HEK293T (cell line): Measurements from ENCODE around the gene APOBEC3H.

Experiments
- CTCF ChIA-PET: fragments of 350-600 bp; formaldehyde crosslinking; extraction: SDS; loops from one replicate; lab custom pipeline; 2021; ENCODE audit warnings: antibody characterized with exemption, inconsistent platforms; lab: Yijun Ruan, JAX
- POLR2A ChIA-PET: fragments of 350-600 bp; formaldehyde crosslinking; extraction: SDS; loops from one replicate; lab custom pipeline; 2020; ENCODE audit warnings: antibody characterized with exemption, inconsistent platforms; lab: Yijun Ruan, JAX
- DNase-seq: peaks from one replicate; pipeline ENCODE4 v3.0.0; 2012; ENCODE audit warnings: mixed read lengths; ENCODE audit errors: extremely low spot score
- ARNT ChIP-seq: fragments of 450-650 bp; IDR thresholded peaks from 2 replicates; pipeline ENCODE4 v1.6.1; 2017; ENCODE audit warnings: mild to moderate bottlenecking
- BHLHE40 ChIP-seq: fragments of 450-650 bp; IDR thresholded peaks from 2 replicates; pipeline ENCODE4 v1.6.1; 2016; ENCODE audit warnings: mild to moderate bottlenecking, moderate library complexity, borderline replicate concordance
- CTBP1 ChIP-seq: fragments of 450-650 bp; IDR thresholded peaks from 2 replicates; pipeline ENCODE4 v1.6.1; 2016; ENCODE audit warnings: borderline replicate concordance
- ELF4 ChIP-seq: fragments of 450-650 bp; IDR thresholded peaks from 2 replicates; pipeline ENCODE4 v1.6.1; 2017; ENCODE audit warnings: antibody characterized with exemption
- FOXA1 ChIP-seq: fragments of 450-650 bp; IDR thresholded peaks from 2 replicates; pipeline ENCODE4 v1.6.1; 2016; ENCODE audit warnings: mild to moderate bottlenecking
- FOXK2 ChIP-seq: fragments of 450-650 bp; IDR thresholded peaks from 2 replicates; pipeline ENCODE4 v1.6.1; 2016; ENCODE audit warnings: mild to moderate bottlenecking
- FOXM1 ChIP-seq: fragments of 450-650 bp; IDR thresholded peaks from 2 replicates; pipeline ENCODE4 v1.6.1; 2017; ENCODE audit warnings: mild to moderate bottlenecking, borderline replicate concordance
- HDGF ChIP-seq: fragments of 450-650 bp; IDR thresholded peaks from 2 replicates; pipeline ENCODE4 v1.6.1; 2017; ENCODE audit warnings: antibody characterized with exemption, borderline replicate concordance
- L3MBTL2 ChIP-seq: fragments of 450-650 bp; conservative IDR thresholded peaks from 2 replicates; pipeline ENCODE4 v1.6.1; 2016; ENCODE audit warnings: mild to moderate bottlenecking
- LEF1 ChIP-seq: fragments of 450-650 bp; IDR thresholded peaks from 2 replicates; pipeline ENCODE4 v1.6.1; 2017; ENCODE audit warnings: mild to moderate bottlenecking, borderline replicate concordance
- NFRKB ChIP-seq: fragments of 450-650 bp; IDR thresholded peaks from 2 replicates; pipeline ENCODE4 v1.6.1; 2016; ENCODE audit warnings: mild to moderate bottlenecking, moderate library complexity
- PKNOX1 ChIP-seq: fragments of 450-650 bp; IDR thresholded peaks from 2 replicates; pipeline ENCODE4 v1.6.1; 2016
- SP1 ChIP-seq: fragments of 450-650 bp; IDR thresholded peaks from 2 replicates; pipeline ENCODE4 v1.6.1; 2017
- SUZ12 ChIP-seq: fragments of 450-650 bp; IDR thresholded peaks from 2 replicates; pipeline ENCODE4 v1.6.1; 2016; ENCODE audit warnings: mild to moderate bottlenecking
- TARDBP ChIP-seq: fragments of 450-650 bp; IDR thresholded peaks from 2 replicates; pipeline ENCODE4 v1.6.1; 2016
- ZNF384 ChIP-seq: fragments of 450-650 bp; IDR thresholded peaks from 2 replicates; pipeline ENCODE4 v1.6.1; 2016

The APOBEC3H gene

GRCh38 chr22:39132871-39133524 lies 36.0 kb downstream of the APOBEC3H start:
- no peak for DNase-seq
- ChIA-PET POLR2A (no interaction called here), CTCF (no interaction called here)
- no peak for TF ChIP-seq ELF4

- ChIA-PET POLR2A (interaction anchor here (1.5 to 2.4 kb wide), 2 partner anchors 10 to 185 kb away, joined by 3 to 15 read pairs; partner anchors contain the start of gene RPL3), CTCF (no interaction called here)
- no peak for TF ChIP-seq ELF4
- DNase-seq: no peak
Measured at GRCh38 chr22:39133871-39134270, 36.8 kb downstream of the APOBEC3H start.

GRCh38 chr22:39134366-39135091 lies 37.5 kb downstream of the APOBEC3H start:
- POLR2A ChIA-PET: interaction anchor here (1.0 to 2.4 kb wide), 5 partner anchors 8 to 185 kb away, joined by 3 to 15 read pairs (median 6); partner anchors contain the start of genes CBX7 and RPL3
- CTCF ChIA-PET: interaction anchor here (0.5 to 1.3 kb wide), 4 partner anchors 15 to 178 kb away, joined by 3 to 12 read pairs (median 4); no protein-coding TSS in a partner anchor
- no peak for TF ChIP-seq CTBP1
- no peak for TF ChIP-seq FOXM1
- no peak for TF ChIP-seq ARNT
- TF ChIP-seq TARDBP: no peak
- TF ChIP-seq SP1: no peak
- no peak for TF ChIP-seq PKNOX1
- no peak for TF ChIP-seq HDGF
- TF ChIP-seq FOXA1: no peak
- no peak for TF ChIP-seq L3MBTL2
- no peak for TF ChIP-seq LEF1
- TF ChIP-seq ZNF384: no peak
- TF ChIP-seq BHLHE40: no peak
- TF ChIP-seq NFRKB: no peak
- DNase-seq: no peak

- peak; percentile 70 for DNase-seq
- POLR2A ChIA-PET: interaction anchor here (1.0 to 2.4 kb wide), 5 partner anchors 9 to 184 kb away, joined by 3 to 15 read pairs (median 6); partner anchors contain the start of genes CBX7 and RPL3
Measured at GRCh38 chr22:39135092-39135896, 38.2 kb downstream of the APOBEC3H start.

GRCh38 chr22:39136317-39136716 lies 39.3 kb downstream of the APOBEC3H start:
- TF ChIP-seq ARNT (no peak), CTBP1 (no peak), SUZ12 (no peak), TARDBP (no peak), LEF1 (no peak), FOXM1 (no peak), NFRKB (no peak), ZNF384 (no peak), BHLHE40 (no peak), PKNOX1 (no peak), ELF4 (no peak), FOXK2 (no peak), SP1 (no peak), FOXA1 (no peak)
- DNase-seq: no peak
- ChIA-PET POLR2A (interaction anchor here (2.3 kb wide), 1 partner anchor 12 kb away, joined by 6 read pairs; no protein-coding TSS in a partner anchor), CTCF (interaction anchor here (0.6 to 1.3 kb wide), 4 partner anchors 13 to 181 kb away, joined by 3 to 5 read pairs (median 4); no protein-coding TSS in a partner anchor)

More at GRCh38 chr22:39135092-39135896, 38.2 kb downstream of the APOBEC3H start:
- CTCF ChIA-PET: interaction anchor here (0.5 to 1.3 kb wide), 7 partner anchors 14 to 177 kb away, joined by 3 to 12 read pairs (median 4); no protein-coding TSS in a partner anchor
- TF ChIP-seq ELF4: no peak
- no peak for TF ChIP-seq FOXA1
- TF ChIP-seq SP1: no peak
- no peak for TF ChIP-seq CTBP1
- no peak for TF ChIP-seq FOXM1
- TF ChIP-seq NFRKB: no peak
- no peak for TF ChIP-seq SUZ12
- no peak for TF ChIP-seq ARNT
- no peak for TF ChIP-seq FOXK2
- no peak for TF ChIP-seq TARDBP
- no peak for TF ChIP-seq HDGF
- no peak for TF ChIP-seq BHLHE40
- TF ChIP-seq ZNF384: no peak
- TF ChIP-seq LEF1: no peak
- TF ChIP-seq L3MBTL2: no peak
- no peak for TF ChIP-seq PKNOX1
